ENCODE results near the gene VSIG2. TPM values are rescaled to one million over a fixed set of nuclear protein-coding genes. Genes with fewer than 3 reads are reported as not detected.

VSIG2 gene
- total and polyA plus RNA-seq, 10 of the 15 experiments (the other 5 are each of a cell fraction or from before 2014, with no cell fraction given), result 0.13 to 0.31 (median 0.15) TPM; not detected in 5

- BruUV-seq (replicated peaks), result no TSS peak
- intact Hi-C loops (cut with micrococcal nuclease; ENCODE audit: unreplicated experiment), result no loop called here
- POLR2A ChIA-PET, result interaction anchor here (1.4 to 1.5 kb wide), 2 partner anchors 8 to 24 kb away, joined by 4 to 5 read pairs; no protein-coding TSS in a partner anchor
Observed at GRCh38 chr11:124768914-124769313, 16.9 kb upstream of the VSIG2 start.

More at GRCh38 chr11:124768914-124769313, 16.9 kb upstream of the VSIG2 start:
- no peaks in the 10 kb centered on the region for H3K4me1 ChIP-seq (ENCODE audit: control insufficient read depth, insufficient read depth, low read length)
- no peak overlapping the region for H3K4me2 ChIP-seq (ENCODE audit: control insufficient read depth, insufficient read depth)
- no peak overlapping the region for H3K27ac ChIP-seq (ENCODE audit: control insufficient read depth, insufficient read depth)
- TF ChIP-seq POLR2A (IDR thresholded peaks at IDR 0.05; ENCODE audit: low read depth, low read length) (no peak), ZBED1 (IDR thresholded peaks at IDR 0.05; ENCODE audit: borderline replicate concordance) (no peak), ZNF217 (IDR thresholded peaks at IDR 0.05) (no peak), ESRRA (IDR thresholded peaks at IDR 0.05; ENCODE audit: low read length) (no peak), CBX3 (IDR thresholded peaks at IDR 0.05; ENCODE audit: borderline replicate concordance, low read depth) (no peak), ZBTB40 (IDR thresholded peaks at IDR 0.05; ENCODE audit: borderline replicate concordance) (no peak), IRF5 (IDR thresholded peaks at IDR 0.05; ENCODE audit: borderline replicate concordance) (no peak), EP300 (IDR thresholded peaks at IDR 0.05; ENCODE audit: borderline replicate concordance in 1 of 2, control insufficient read depth in 1 of 2, low read depth in 2 of 2, low read length in 2 of 2) (no peak), STAT1 (conservative IDR thresholded peaks at IDR 0.05) (no peak), JUNB (IDR thresholded peaks at IDR 0.05) (no peak), TCF3 (IDR thresholded peaks at IDR 0.05; ENCODE audit: borderline replicate concordance, insufficient read depth, low read depth, low read length) (no peak), RELA (IDR thresholded peaks at IDR 0.05; ENCODE audit: borderline replicate concordance, partially characterized antibody) (no peak)
- H2AFZ ChIP-seq (ENCODE audit: control insufficient read depth, low read depth, low read length), result no peak overlapping the region
- no peak for FAIRE-seq
- H3K79me2 ChIP-seq (ENCODE audit: control insufficient read depth, insufficient read depth, low read length), result no peaks in the 10 kb centered on the region
- in situ Hi-C loops (cut with MboI), result no loop called here
- RAD21 ChIA-PET (ENCODE audit: unreplicated experiment), result interaction anchor here (1.6 kb wide), 1 partner anchor 22 kb away, joined by 5 read pairs; no protein-coding TSS in a partner anchor
- ATAC-seq, result no peak
- no peak overlapping the region for H3K9ac ChIP-seq (ENCODE audit: control insufficient read depth, insufficient read depth, low read length)
- CTCF ChIA-PET, result interaction anchor here (1.0 to 16.3 kb wide), 10 partner anchors 9 to 367 kb away, joined by 3 to 272 read pairs (median 4); partner anchors contain the start of genes MSANTD2, NRGN, SIAE and SPA17
- no peak for DNase-seq (ENCODE audit: low read depth, low spot score)
- 96% methylated on average over 8 of the region's 8 CpGs for WGBS (ENCODE audit: insufficient coverage, insufficient replicate concordance, low lambda C conversion rate, missing lambda C conversion rate)
- no peaks in the 10 kb centered on the region for H4K20me1 ChIP-seq (ENCODE audit: control insufficient read depth, insufficient read depth)
- SMC1A ChIA-PET (ENCODE audit: uncharacterized antibody, unreplicated experiment), result interaction anchor here (1.1 to 4.8 kb wide), 6 partner anchors 10 to 99 kb away, joined by 3 to 20 read pairs (median 4); no protein-coding TSS in a partner anchor
- no peaks in the 10 kb centered on the region for H3K27me3 ChIP-seq (replicated peaks in 1 of 2; ENCODE audit: control insufficient read depth in 2 of 2, insufficient read depth in 2 of 2, low read length in 1 of 2)
- no peaks in the 10 kb centered on the region for H3K9me3 ChIP-seq (replicated peaks; ENCODE audit: control insufficient read depth, insufficient read depth, low read length)
- no peak overlapping the region for H3K4me3 ChIP-seq
- H3K36me3 ChIP-seq (ENCODE audit: control insufficient read depth in 2 of 2, insufficient read depth in 2 of 2, low read length in 1 of 2), result peaks cover 0 to 3% of the 10 kb centered on the region in 2 experiments; a peak in 2 of 4 replicates
